ENCODE measurements around the gene ACSF2.
"Not testable (repeated sequence)": the region's sequence is repeated elsewhere in the genome, so short reads cannot be mapped to it uniquely, and the experiment has no call there.

The ACSF2 gene

GRCh38 chr17:50412188-50412732, 13.8 kb upstream of the ACSF2 start:
- no peak for DNase-seq

GRCh38 chr17:50414808-50415207, 11.2 kb upstream of the ACSF2 start:
- DNase-seq, result no peak

DNA sequence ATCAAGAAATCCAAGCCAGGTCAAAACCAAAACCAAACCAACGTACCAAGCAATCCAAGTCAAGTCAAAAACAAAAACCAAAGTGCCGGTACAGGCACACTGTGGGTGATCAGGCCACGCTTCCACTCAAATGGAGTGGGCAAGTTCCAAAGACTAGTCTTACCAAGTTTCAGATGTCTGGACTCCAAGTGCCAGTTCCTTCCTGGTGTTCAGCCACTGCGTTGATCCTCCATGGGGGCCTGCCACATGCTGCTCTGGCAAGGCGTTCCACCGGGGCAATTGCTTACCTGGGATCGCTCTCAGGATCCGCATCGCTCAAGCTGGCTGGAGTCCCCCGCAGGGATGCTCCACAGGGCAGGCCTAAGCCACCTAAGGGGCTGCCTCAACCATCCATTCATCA, 6.4 kb upstream of the ACSF2 start:
- DNase-seq, result not testable (repeated sequence)

DNA sequence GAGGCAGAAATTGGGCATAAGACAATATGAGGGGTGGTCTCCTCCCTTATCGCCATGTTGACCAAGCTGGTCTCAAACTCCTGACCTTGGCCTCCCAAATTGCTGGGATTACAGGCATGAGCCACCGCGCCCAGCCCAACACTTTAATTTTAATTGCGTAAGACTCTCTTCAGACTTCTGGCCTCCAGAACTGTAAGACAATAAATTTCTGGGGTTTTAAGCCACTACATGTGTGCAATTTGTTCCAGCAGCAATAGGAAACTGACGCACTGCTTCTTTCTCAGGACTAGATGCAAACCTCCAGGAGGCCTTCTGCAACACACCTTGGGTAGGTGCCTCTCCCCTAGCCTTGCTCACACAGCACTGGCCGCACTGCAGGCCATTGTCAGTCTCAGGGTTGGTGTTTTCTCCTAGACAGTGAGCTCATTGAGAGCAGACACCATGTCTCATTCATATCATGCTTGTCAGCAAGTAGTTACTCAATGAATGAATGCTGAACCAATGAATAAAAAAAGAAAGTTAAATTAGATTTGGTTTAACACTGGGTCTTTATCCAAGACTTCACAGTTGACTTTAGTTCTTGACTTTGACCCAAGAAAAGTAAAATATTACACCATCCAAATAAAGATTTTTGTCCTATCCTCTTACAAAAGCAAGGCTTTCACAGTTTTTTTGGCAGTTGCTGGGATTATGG, 5.5 kb upstream of the ACSF2 start:
- no peak for DNase-seq

- DNase-seq, result peak; percentile 8
Measured at GRCh38 chr17:50421308-50422051, 4.5 kb upstream of the ACSF2 start.

GRCh38 chr17:50422738-50423137, 3.3 kb upstream of the ACSF2 start:
- DNase-seq, result no peak

DNA sequence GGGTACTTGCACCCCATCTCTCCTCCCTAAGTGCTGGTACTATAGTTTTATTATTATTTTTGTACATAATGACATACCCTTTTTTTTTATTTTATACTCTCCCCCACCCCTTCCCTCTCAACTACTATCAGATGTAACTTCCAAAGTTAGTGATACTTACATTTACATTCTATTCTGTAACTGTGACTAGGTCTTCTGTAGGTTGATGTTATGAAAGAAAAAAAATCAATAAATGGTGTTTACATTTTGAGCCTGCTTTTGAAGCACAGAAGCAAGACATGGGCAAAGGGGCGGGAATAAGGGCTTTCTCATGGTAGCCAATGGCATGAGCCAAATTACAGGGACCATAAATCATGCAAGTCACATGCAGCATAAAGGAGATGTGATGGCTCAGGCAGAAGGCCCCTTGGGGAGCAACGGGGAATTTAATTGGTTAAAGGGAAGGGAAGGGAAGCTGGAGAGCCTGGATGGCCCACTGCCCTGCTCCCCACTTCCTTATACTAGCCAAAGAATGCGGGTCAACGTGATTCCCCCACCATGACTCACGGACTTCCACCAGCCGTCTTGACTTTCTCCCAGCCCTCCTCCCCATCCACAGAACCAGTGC, 2.4 kb upstream of the ACSF2 start:
- no peak for DNase-seq

GRCh38 chr17:50424246-50424995, 1.6 kb upstream of the ACSF2 start:
- DNase-seq, result no peak

GRCh38 chr17:50424996-50425681, 879 bp upstream of the ACSF2 start:
- DNase-seq, result no peak

- DNase-seq, result no peak
Measured at GRCh38 chr17:50426472-50426782, 409 bp downstream of the ACSF2 start.

DNA sequence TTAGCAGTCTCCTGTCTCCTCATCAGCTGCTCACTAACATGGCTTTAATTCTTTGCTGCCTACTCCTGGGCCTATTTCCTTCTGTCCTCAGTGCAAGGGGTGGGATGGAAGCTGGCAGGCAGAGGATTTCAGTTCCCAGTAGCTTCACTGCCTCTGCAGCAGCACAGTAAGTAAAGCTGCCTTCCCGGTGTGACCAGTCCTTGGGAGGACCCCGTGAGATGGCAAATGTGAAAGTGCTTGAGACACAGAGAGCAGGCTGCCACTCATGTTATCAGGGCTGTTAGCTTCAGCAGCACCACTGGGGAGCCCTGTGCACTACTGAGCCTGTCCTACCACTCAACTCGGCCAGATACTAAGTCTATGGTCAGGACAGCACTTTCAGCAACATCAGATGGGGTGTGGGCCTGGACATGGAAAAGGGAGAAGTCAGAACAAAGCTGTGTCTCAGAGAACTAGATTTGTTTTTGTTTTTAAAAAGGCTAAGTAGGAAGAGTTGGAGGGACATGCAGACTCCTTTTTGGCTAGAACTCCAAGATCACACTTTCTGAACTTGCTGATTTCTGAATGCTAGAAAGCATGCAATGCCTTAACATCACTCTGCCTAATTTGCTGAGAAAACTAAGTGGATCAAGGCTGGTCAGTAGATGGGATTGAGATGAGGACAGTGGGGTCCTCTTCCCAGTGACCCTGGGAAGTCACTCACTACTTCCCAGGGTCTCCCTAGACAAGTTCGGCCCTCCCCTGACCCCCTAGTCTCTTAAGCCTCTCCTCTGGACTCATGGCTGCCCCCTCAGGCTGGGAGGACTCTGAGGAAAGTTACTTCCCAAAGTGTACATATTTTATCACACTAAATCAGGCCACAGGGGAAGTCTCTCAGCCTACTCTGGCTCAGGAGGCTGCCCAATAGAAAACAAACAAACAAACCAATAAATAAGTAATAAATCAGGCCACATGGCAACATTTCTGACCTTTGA, 1.1 kb downstream of the ACSF2 start:
- DNase-seq, result peak; percentile 26

DNA sequence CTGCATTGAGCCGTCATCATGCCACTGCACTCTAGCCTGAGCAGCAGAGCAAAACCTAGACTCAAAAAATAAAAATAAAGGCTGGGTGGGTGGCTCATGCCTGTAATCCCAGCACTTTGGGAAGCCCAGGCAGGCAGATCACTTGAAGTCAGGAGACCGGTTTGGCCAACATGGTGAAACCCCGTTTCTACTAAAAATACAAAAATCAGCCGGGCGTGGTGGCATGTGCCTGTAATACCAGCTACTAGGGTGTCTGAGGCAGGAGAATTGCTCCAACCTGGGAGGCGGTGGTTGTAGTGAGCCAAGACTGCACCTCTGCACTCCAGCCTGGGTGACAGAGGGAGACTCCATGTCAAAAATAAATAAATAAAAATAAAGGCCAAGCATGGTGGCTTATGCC, 2.1 kb downstream of the ACSF2 start:
- DNase-seq, result not testable (repeated sequence)

DNA sequence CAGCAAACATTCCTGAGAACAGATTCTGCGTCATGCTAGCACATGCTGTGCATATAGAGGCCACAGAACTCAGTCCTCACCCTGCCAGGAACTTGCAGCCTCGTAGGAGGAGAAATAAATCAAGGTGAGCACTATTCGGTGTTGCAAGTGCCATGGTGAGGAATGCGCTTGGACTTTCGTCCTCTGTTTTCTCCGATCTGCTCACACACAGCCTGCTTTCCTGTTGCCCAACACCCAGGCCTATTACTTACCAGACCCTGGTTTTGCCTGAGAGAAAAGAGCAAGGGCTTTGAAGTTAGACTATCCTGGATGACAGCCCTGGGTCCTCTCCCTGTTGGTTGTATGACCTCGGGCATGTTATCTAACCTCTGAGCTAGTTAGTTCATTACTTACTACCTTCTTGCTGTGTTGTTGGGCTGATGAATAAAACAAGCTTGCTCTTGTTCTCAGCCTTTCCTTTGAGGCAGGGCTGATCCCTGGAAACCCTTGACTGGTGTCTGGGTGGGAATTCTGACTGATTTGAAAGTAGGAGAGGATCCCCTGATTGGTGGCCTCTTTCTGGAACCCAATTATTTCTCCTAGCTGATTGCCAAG, 2.9 kb downstream of the ACSF2 start:
- DNase-seq, result no peak

DNA sequence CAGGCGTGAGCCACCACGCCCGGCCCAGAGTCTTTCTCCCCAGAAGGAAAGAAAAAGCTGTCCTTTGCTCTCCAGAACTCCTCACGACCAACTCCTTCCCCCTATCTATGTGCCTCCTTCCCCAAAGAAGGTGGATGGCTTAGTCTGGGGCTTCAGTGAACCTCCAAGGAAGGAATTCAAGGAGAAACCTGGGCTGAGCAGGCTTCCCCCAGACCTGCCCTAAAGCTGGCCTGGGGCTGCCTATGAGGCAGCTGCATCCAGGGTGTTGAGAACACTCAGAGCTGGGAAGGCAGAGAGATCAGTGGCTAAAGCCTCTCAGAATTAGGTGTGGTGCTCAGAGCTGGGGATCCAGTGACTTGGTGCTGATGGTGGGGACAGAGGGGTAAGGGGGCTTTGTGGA, 3.8 kb downstream of the ACSF2 start:
- DNase-seq, result no peak

DNA sequence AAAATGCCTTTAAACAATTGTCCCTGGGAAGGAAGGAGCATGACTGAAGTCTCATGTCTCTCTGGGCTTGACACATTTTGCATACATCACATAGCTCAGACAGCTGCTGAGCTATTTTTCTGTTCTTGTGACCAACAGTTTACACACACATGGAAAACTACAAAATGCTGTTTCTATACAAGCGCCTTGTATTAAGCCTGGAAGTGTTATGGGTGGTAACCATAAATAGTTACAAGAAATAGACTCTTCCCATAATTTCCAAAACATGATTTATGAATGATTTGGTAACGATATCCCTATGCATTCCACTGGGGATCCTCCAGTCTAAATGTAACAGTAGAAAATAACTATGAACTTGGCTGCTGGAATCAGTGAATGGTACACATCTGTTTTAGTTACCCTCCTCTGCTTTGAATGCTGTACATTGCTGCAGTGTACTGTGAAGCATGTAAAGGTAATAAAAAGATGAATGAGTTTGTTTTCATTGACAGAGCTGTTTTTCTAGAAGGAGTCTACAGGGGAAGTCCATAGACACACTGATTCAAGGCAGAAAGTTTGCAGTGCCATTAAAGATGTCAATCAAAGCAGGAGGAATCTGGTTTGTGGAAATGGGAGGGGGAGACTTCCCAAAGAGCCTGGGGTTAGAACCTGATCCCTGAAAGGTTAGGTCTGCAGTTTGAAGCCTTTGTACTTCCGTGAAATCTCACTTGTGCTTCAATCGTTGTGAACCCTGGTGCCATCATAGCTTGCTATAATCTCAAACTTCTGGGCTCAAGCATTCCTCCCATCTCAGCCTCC, 5.0 kb downstream of the ACSF2 start:
- DNase-seq, result no peak

GRCh38 chr17:50432125-50432762, 6.2 kb downstream of the ACSF2 start:
- DNase-seq, result no peak

DNA sequence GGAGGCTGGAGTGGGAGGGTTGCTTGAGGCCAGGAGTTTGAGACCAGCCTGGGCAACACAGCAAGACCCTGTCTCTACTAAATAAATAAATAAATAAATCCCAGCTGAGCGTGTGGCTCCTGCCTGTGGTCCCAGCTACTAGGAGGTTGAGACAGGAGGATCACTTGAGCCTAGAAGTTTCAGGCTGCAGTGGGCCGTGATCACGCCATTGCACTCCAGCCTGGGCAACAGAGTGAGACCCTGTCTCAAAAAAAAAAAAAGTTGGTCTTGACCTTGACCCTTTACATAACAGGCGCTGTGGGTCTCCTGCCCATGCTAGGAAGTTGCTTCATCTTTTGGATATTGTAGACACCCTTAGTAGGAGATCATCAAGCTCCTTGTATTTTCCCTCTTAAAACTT, 11.4 kb downstream of the ACSF2 start:
- DNase-seq, result no peak

DNA sequence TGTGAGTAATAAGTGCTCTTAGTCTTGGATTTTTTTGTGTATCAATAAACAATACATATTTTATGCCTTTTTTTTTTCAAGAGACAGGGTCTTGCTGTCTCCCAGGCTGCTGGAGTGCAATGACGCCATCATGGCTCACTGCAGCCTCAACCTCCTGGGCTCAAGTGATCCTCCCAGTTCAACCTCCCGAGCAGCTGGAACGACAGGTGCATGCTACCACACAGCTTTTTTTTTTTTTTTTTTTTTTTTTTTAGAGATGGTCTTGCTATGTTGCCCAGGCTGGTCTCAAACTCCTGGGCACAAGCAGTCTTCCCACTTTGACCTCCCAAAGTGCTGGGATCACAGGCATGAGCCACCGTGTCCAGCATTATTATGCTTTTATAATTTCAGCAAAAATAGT, 13.0 kb downstream of the ACSF2 start:
- DNase-seq, result no peak

GRCh38 chr17:50440172-50440837, 14.3 kb downstream of the ACSF2 start:
- DNase-seq, result no peak
